Lung (tissue), 12 donors: Measurements from ENCODE around the gene RBM33. TPM values are rescaled to one million over a fixed set of nuclear protein-coding genes. Genes with fewer than 3 reads are reported as not detected.

Experiments used
- ATAC-seq: fragments of 200-7000 bp; cut with Tn5 transposase; one replicate; pipeline ENCODE4 v1.9.1; 2020; ENCODE audit warnings: moderate number of reproducible peaks; ENCODE audit not compliant: insufficient read depth, low FRiP score
- DNase-seq, 3 donors: peaks; one replicate each; pipeline ENCODE4 v3.0.0-alpha.2; 2013 to 2017
- H3K27ac ChIP-seq, 2 donors: one replicate each; pipeline ENCODE4 v1.5.1; 2013; ENCODE audit warnings: mild to moderate bottlenecking in 2 of 2, moderate library complexity in 2 of 2, control low read depth in 1 of 2, inconsistent platforms in 1 of 2, low read depth in 1 of 2, low read length in 1 of 2
- H3K27me3 ChIP-seq, 3 donors: one replicate each; pipeline ENCODE4 v1.5.1; 2013; ENCODE audit warnings: low read length in 2 of 3; ENCODE audit not compliant: control insufficient read depth in 3 of 3, insufficient read depth in 3 of 3
- H3K36me3 ChIP-seq, 4 donors: one replicate each; pipeline ENCODE4 v1.5.1; 2013; ENCODE audit warnings: low read length in 4 of 4, mild to moderate bottlenecking in 1 of 4, moderate library complexity in 1 of 4; ENCODE audit not compliant: control insufficient read depth in 4 of 4, insufficient read depth in 4 of 4
- H3K4me1 ChIP-seq, 5 donors: one replicate each; pipeline ENCODE4 v1.5.1; 2013; ENCODE audit warnings: low read length in 5 of 5, mild to moderate bottlenecking in 2 of 5, moderate library complexity in 1 of 5; ENCODE audit not compliant: control insufficient read depth in 5 of 5, insufficient read depth in 5 of 5
- H3K4me3 ChIP-seq: one replicate; pipeline ENCODE4 v1.5.1; 2013; ENCODE audit warnings: mild to moderate bottlenecking, control low read depth, moderate library complexity
- H3K9ac ChIP-seq, 2 donors: one replicate each; pipeline ENCODE4 v1.5.1; 2013; ENCODE audit warnings: low read length in 2 of 2, control low read depth in 1 of 2; ENCODE audit not compliant: insufficient read depth in 1 of 2
- H3K9me3 ChIP-seq, 4 donors: one replicate each; pipeline ENCODE4 v1.5.1; 2013; ENCODE audit warnings: low read length in 3 of 4, mild to moderate bottlenecking in 1 of 4, moderate library complexity in 1 of 4; ENCODE audit not compliant: control insufficient read depth in 4 of 4, insufficient read depth in 3 of 4
- CTCF ChIP-seq: IDR thresholded peaks from 2 replicates; pipeline ENCODE4 v1.5.1; 2012; ENCODE audit warnings: mild to moderate bottlenecking; ENCODE audit errors: control extremely low read depth, extremely low read depth
- WGBS, 2 donors: extraction: QIAGEN DNeasy Blood & Tissue Kit; methylation state at CpG; one replicate each; pipeline ENCODE4 v1.1.7; 2013; 5-methylcytosine and 5-hydroxymethylcytosine counted together
- polyA plus RNA-seq, 2 donors: library from polyadenylated mRNA; stranded (reverse); fragments of 200-250 nt; gene quantifications; one replicate each; pipeline ENCODE4 v1.2.1, GENCODE V29; 2013
- total RNA-seq, 2 donors: library from RNA; depleted of rRNA in 1 of 2; stranded (reverse); fragments of >200 nt in 1 of 2; gene quantifications; one replicate each; pipeline ENCODE4 v1.2.1, GENCODE V29; 2014 to 2021
- donor health status: control.
- donor health status: control.
- donor health status: Bipolar disorder and iron deficiency.
- donor health status: healthy.
- donor health status: DM: yes; HTN: yes; CAD: no.

Gene RBM33
- total and polyA plus RNA-seq, 4 donors, result 15.3 to 99.6 (median 43.2) TPM

GRCh38 chr7:155638366-155638765 lies 6.1 kb upstream of the RBM33 start:
- Histone ChIP-seq H3K9me3 (peaks cover 0 to 11% (median 5%) of the 10 kb centered on the region in 4 donors), H3K36me3 (peaks cover 4 to 10% (median 6%) of the 10 kb centered on the region in 4 donors), H3K4me3 (no peak overlapping the region), H3K9ac (no peak overlapping the region), H3K27me3 (no peaks in the 10 kb centered on the region), H3K27ac (no peak overlapping the region), H3K4me1 (peaks cover 0 to 2% (median 1%) of the 10 kb centered on the region in 5 donors)
- WGBS, 2 donors, result 82 to 85% methylated on average over 6 of the region's 6 CpGs
- DNase-seq (no peak), ATAC-seq (no peak)
- no peak for TF ChIP-seq CTCF

- DNase-seq, result no peak
- no peak overlapping the region for H3K9ac ChIP-seq
- peaks cover 0 to 6% (median 4%) of the 10 kb centered on the region in 5 donors for H3K4me1 ChIP-seq
- H3K36me3 ChIP-seq, result peaks cover 4 to 10% (median 8%) of the 10 kb centered on the region in 4 donors
- WGBS, 2 donors, result 98 to 100% methylated on average over 1 of the region's 1 CpG
- ATAC-seq, result no peak
- H3K4me3 ChIP-seq, result no peak overlapping the region
- H3K27me3 ChIP-seq, result no peaks in the 10 kb centered on the region
- peaks cover 0 to 9% (median under 1%) of the 10 kb centered on the region in 4 donors for H3K9me3 ChIP-seq
- no peak overlapping the region for H3K27ac ChIP-seq
- no peak for TF ChIP-seq CTCF
These were observed 4.4 kb upstream of the RBM33 start for GRCh38 chr7:155639958-155640520.

GRCh38 chr7:155640629-155641028 lies 3.8 kb upstream of the RBM33 start:
- Histone ChIP-seq H3K9ac (no peak overlapping the region), H3K27me3 (no peaks in the 10 kb centered on the region), H3K9me3 (peaks cover 0 to 9% (median under 1%) of the 10 kb centered on the region in 4 donors), H3K4me1 (peaks cover 0 to 10% (median 4%) of the 10 kb centered on the region in 5 donors), H3K36me3 (peaks cover 4 to 10% (median 8%) of the 10 kb centered on the region in 4 donors), H3K4me3 (no peak overlapping the region), H3K27ac (no peak overlapping the region)
- no peak for DNase-seq
- 97 to 98% methylated on average over 4 of the region's 4 CpGs for WGBS, 2 donors
- no peak for TF ChIP-seq CTCF
- ATAC-seq, result no peak
